Measurements from ENCODE around the gene TRPC5OS.

The TRPC5OS gene

DNA sequence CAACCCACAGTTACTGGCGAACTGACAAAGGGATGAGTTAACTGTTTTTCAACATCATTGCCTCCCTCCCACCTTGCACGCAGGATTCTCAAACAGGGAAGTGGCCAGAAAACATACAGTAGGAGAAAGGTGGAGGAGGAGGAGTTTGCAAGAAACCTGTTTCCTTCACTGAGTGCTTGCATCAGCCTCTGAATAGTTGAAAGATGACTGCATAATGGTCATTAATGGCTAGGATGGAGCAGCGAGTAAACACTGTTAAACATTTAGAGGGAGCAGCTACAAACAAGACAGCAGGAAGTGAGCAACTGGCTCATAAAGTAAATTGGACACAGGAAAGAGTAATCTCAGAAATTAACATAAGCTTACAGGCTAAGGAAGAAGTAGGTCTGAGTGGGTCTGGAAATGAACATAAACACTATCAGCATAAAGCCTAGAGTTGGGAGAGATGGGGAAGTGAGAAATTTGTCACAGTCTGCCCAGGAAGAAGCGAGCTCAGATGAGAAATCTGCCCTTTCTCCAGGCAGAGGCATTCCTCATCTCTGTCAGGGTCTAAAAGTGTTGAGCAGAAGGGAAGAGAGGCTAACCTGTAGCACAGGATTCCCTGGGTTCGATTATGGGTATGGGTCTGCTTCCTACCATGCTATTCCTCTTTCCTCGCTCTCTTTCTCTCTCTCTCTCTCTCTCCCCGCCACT, 38.6 kb downstream of the TRPC5OS start:
- DNase-seq = no peak

DNA sequence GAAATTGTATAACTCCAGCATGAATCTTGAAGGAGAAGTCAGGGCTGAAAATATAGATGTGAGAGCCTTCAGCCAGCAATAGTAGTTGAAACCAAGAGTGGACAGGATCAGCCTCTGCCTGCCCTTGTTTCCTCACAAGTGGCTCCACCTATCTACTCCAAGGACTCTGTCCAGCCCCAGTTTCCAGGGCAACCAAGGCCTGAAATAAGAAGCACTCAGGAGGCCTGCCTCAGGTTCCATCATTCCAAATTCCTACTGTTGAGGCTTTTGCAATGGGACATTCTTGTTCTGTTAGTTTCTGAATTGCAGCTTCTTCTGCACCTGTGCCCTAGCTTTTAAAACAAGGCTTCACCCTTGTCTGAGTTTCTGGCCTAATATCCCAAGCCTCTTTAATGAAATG, 41.6 kb downstream of the TRPC5OS start:
- no peak for DNase-seq

DNA sequence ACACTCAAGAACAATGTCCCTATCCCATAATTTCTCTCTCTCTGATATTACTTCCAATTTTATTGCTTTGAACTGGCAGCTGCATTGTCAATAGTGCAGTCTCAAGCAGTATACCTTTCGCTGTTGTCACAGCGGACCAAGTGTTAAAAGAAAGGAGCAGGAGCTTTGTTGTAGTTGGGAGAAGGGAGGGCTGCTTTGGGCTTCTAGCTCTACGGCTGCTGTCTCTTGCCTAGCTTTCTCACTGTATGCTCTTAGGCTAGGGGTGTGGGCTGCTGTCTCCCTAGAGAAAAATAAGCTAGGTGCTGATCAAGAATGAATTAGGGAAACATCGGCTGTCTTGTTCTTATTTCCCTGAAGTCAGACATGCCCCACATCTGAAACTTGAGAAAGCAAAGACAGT, 52.5 kb downstream of the TRPC5OS start:
- no peak for DNase-seq

Measured in NCI-H524 treated with DMSO at 0.1 percent for 48 hours (cell line).